ENCODE results near the gene SERHL2.

GRCh38 chr22:42622061-42622710 lies 68.4 kb downstream of the SERHL2 start:
- no peak for TF ChIP-seq CTCF (IDR thresholded peaks at IDR 0.05; ENCODE audit: low read depth, low read length)
- no peak for TF ChIP-seq MAX (IDR thresholded peaks at IDR 0.05; ENCODE audit: low read depth, low read length)
